Measurements from ENCODE around the gene AARS2.

The AARS2 gene

GRCh38 chr6:44250067-44250717 is 63.0 kb downstream of the AARS2 start:
- DNase-seq (ENCODE audit: low read depth in 2 of 3, low spot score in 1 of 3): no peak

Data from stimulated activated CD4-positive, alpha-beta T cell treated with anti-CD3 and anti-CD28 coated beads, Interleukin-12 subunit alpha, Interleukin-12 subunit beta, amount 100 ng/mL, for 48 hours (primary cell).